ENCODE data around the gene CREBL2.

The CREBL2 gene

DNA sequence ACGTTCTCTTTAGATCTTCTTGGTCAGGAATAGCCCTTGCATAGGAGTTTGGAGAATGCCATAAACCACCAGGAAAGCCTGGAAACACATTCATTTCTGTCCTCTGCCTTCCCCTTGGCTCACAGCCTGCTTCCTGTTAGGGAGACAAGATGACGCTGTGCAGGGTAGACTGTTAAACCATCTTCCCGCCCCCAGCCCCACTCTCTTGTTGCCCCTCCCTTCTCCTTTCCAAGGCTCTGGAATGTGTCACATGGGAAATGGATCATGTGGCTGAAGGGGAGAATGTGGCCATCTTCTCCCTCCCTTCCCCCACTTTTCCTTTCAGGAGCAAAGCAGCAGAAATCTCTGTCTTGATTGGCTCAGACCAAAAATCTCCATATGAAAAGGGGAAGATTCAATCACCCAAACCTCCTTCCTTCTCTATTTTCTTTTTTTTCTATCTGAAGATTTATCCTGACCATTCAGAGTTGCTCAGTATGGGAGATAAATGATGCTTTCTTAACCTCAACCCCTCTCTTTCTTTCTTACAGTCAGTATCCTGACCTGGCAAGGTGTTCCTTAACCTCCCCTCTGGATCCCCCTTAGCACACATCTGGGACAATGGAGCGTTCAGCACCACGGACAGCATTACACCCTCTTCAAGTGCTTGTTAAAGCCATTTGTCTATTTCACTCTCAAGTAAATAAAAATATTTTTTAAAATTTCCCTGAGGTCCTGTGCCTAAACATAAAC is 72.9 kb downstream of the CREBL2 start:
- no peak overlapping the region for H3K4me3 ChIP-seq (ENCODE audit: severe bottlenecking)
- H3K36me3 ChIP-seq (ENCODE audit: low read depth): no peaks in the 10 kb centered on the region
- no peaks in the 10 kb centered on the region for H3K27me3 ChIP-seq (ENCODE audit: insufficient read depth, poor library complexity, severe bottlenecking)
- DNase-seq (ENCODE audit: low spot score): no peak
- no peak overlapping the region for H3K27ac ChIP-seq (ENCODE audit: poor library complexity, severe bottlenecking)
- H3K4me1 ChIP-seq (ENCODE audit: insufficient read depth, poor library complexity, severe bottlenecking): no peaks in the 10 kb centered on the region
- TF ChIP-seq, protein P1, sequence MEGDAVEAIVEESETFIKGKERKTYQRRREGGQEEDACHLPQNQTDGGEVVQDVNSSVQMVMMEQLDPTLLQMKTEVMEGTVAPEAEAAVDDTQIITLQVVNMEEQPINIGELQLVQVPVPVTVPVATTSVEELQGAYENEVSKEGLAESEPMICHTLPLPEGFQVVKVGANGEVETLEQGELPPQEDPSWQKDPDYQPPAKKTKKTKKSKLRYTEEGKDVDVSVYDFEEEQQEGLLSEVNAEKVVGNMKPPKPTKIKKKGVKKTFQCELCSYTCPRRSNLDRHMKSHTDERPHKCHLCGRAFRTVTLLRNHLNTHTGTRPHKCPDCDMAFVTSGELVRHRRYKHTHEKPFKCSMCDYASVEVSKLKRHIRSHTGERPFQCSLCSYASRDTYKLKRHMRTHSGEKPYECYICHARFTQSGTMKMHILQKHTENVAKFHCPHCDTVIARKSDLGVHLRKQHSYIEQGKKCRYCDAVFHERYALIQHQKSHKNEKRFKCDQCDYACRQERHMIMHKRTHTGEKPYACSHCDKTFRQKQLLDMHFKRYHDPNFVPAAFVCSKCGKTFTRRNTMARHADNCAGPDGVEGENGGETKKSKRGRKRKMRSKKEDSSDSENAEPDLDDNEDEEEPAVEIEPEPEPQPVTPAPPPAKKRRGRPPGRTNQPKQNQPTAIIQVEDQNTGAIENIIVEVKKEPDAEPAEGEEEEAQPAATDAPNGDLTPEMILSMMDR (IDR thresholded peaks at IDR 0.05; ENCODE audit: poor library complexity, severe bottlenecking): no peak
- ATAC-seq (ENCODE audit: low read depth): no peak
- H3K9me3 ChIP-seq (ENCODE audit: severe bottlenecking): no peaks in the 10 kb centered on the region

DNA sequence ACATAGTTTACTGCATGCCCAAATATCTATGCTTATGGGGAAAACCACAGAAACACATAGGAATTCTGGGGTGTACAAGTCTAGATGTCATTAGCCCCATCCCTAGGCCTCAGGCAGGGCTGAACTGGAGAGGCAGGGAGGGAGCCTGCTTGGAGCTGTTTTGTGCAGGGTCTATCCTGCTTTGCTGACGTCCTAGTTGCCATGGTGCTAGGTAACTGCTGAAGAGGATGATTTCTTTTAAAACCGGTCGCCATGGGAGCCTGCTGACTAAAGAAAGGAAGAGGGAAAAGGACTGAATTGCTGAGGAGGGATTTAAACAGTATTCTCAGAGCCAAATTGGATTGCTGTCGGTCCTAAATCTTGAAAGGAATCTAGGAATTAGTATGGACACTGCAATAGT is 73.6 kb downstream of the CREBL2 start:
- no peak overlapping the region for H3K27ac ChIP-seq (ENCODE audit: poor library complexity, severe bottlenecking)
- no peak for ATAC-seq (ENCODE audit: low read depth)
- H3K4me1 ChIP-seq (ENCODE audit: insufficient read depth, poor library complexity, severe bottlenecking): no peaks in the 10 kb centered on the region
- no peaks in the 10 kb centered on the region for H3K36me3 ChIP-seq (ENCODE audit: low read depth)
- H3K9me3 ChIP-seq (ENCODE audit: severe bottlenecking): no peaks in the 10 kb centered on the region
- TF ChIP-seq, protein P1 (IDR thresholded peaks at IDR 0.05; ENCODE audit: poor library complexity, severe bottlenecking): no peak
- no peak for DNase-seq (ENCODE audit: low spot score)
- no peaks in the 10 kb centered on the region for H3K27me3 ChIP-seq (ENCODE audit: insufficient read depth, poor library complexity, severe bottlenecking)
- H3K4me3 ChIP-seq (ENCODE audit: severe bottlenecking): no peak overlapping the region

DNA sequence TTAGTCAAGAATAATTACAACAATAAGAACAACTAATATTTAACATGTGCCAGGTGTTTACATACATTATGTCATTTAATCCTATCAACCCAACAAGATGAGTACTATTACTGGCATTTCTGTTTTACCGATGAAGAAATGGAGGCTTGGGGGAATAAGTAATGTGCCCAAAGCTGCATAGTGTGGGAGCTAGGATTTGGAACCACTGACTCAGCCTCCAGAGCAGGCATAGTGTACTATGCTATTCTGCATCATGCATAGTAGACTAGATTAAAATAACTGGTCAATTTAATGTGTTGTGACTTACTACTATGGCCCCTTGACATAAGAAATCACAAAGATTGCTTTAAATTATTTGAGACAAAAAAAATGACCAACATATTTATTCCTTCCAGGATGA is 74.8 kb downstream of the CREBL2 start:
- H3K9me3 ChIP-seq (ENCODE audit: severe bottlenecking): no peaks in the 10 kb centered on the region
- no peak overlapping the region for H3K4me3 ChIP-seq (ENCODE audit: severe bottlenecking)
- DNase-seq (ENCODE audit: low spot score): no peak
- H3K4me1 ChIP-seq (ENCODE audit: insufficient read depth, poor library complexity, severe bottlenecking): no peaks in the 10 kb centered on the region
- H3K27me3 ChIP-seq (ENCODE audit: insufficient read depth, poor library complexity, severe bottlenecking): no peaks in the 10 kb centered on the region
- TF ChIP-seq, protein P1 (IDR thresholded peaks at IDR 0.05; ENCODE audit: poor library complexity, severe bottlenecking): no peak
- no peak overlapping the region for H3K27ac ChIP-seq (ENCODE audit: poor library complexity, severe bottlenecking)
- no peak for ATAC-seq (ENCODE audit: low read depth)
- no peaks in the 10 kb centered on the region for H3K36me3 ChIP-seq (ENCODE audit: low read depth)

DNA sequence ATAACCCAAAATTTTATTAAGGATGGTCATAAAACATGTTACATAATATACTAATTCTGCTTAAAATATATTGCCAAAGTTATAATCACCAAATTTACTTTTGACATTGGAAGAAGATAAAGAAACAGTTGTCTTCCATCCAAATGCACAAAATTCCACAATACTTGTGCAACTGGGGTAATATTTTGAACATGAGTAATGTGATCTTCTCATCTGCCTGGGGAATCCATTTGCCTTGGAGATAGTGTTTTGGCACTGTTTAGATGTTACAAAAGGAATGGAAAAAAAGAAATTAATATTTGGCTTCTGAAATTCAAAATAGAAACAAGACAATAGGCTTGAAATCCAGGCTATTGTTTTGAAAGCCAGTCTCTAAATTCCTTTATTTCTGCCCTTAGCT is 75.2 kb downstream of the CREBL2 start:
- ATAC-seq (ENCODE audit: low read depth): no peak
- TF ChIP-seq, protein P1 (IDR thresholded peaks at IDR 0.05; ENCODE audit: poor library complexity, severe bottlenecking): no peak
- Histone ChIP-seq H3K4me1 (ENCODE audit: insufficient read depth, poor library complexity, severe bottlenecking) (no peaks in the 10 kb centered on the region), H3K36me3 (ENCODE audit: low read depth) (no peaks in the 10 kb centered on the region), H3K9me3 (ENCODE audit: severe bottlenecking) (no peaks in the 10 kb centered on the region), H3K27me3 (ENCODE audit: insufficient read depth, poor library complexity, severe bottlenecking) (no peaks in the 10 kb centered on the region), H3K27ac (ENCODE audit: poor library complexity, severe bottlenecking) (no peak overlapping the region), H3K4me3 (ENCODE audit: severe bottlenecking) (no peak overlapping the region)
- no peak for DNase-seq (ENCODE audit: low spot score)

DNA sequence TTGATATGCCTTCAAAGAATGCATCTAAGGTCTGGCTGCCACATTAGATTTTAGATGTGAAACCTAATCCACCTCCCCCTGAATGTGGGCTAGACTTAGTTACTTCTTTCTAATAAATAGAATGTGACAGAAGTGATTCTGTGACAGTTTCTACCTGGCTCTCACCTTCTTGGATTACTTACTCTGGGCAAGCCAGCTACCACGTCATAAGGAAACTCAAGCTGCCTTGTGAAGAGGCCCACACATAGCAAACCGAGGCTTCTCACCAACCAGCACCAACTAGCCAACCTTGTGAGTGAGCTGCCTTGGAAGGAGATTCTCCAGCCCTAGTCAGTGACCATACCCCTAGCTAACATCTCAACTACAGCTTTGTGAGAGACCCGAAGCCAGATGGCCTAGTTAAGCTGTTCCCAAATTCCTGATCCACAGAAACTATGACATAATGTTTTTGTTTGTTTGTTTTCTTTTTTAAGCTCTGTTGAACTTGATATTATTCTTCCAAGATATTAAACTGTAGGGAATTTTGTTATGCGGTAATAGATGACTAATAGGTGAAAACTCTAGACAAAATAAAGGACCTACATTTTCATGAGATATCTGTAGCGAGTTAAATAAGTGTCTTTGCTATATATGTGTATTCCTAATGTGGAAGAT is 78.1 kb downstream of the CREBL2 start:
- Histone ChIP-seq H3K9me3 (ENCODE audit: severe bottlenecking) (no peaks in the 10 kb centered on the region), H3K27ac (ENCODE audit: poor library complexity, severe bottlenecking) (no peak overlapping the region)
- ATAC-seq (ENCODE audit: low read depth): no peak

More for the DNA sequence above, 78.1 kb downstream of the CREBL2 start:
- Histone ChIP-seq H3K27me3 (ENCODE audit: insufficient read depth, poor library complexity, severe bottlenecking) (no peaks in the 10 kb centered on the region), H3K36me3 (ENCODE audit: low read depth) (no peaks in the 10 kb centered on the region), H3K4me3 (ENCODE audit: severe bottlenecking) (no peak overlapping the region), H3K4me1 (ENCODE audit: insufficient read depth, poor library complexity, severe bottlenecking) (no peaks in the 10 kb centered on the region)
- DNase-seq (ENCODE audit: low spot score): no peak
- TF ChIP-seq, protein P1 (IDR thresholded peaks at IDR 0.05; ENCODE audit: poor library complexity, severe bottlenecking): no peak
